Panc1 (cell line): ENCODE data around the gene IGFBP5. TPM values are rescaled to one million over a fixed set of nuclear protein-coding genes. Genes with fewer than 3 reads are reported as not detected.

Experiments
- ATAC-seq: fragments of 200-7000 bp; cut with Tn5 transposase; 2 replicates; pipeline ENCODE4 v1.9.1; 2020; ENCODE audit warnings: mild to moderate bottlenecking, moderate library complexity
- Bru-seq: library from RNA; stranded (reverse); fragments of 400-500 nt; gene quantifications from one replicate; lab custom pipeline; 2021; lab: Mats Ljungman, UMichigan
- BruChase-seq, 2 experiments: library from RNA; stranded (reverse); fragments of 400-500 nt; gene quantifications; one replicate each; lab custom pipeline; 2021; lab: Mats Ljungman, UMichigan
- BruUV-seq: library from RNA; stranded (reverse); fragments of 400-500 nt; replicated peaks from 2 replicates; lab custom pipeline; 2021; lab: Mats Ljungman, UMichigan
- CTCF ChIA-PET: fragments of 300-600 bp; sonication (Branson Sonifier 250); formaldehyde crosslinking; loops from one replicate; lab custom pipeline; 2022; ENCODE audit warnings: antibody characterized with exemption; lab: Charles Lee
- POLR2A ChIA-PET: fragments of 300-600 bp; sonication (Branson Sonifier 250); formaldehyde crosslinking; loops from one replicate; lab custom pipeline; 2022; ENCODE audit warnings: antibody characterized with exemption; lab: Charles Lee
- DNase-seq: peaks from one replicate; pipeline ENCODE4 v3.0.0-alpha.2; 2010; ENCODE audit warnings: low read depth, low spot score
- H3K27ac ChIP-seq: 2 replicates; pipeline ENCODE4 v1.5.1; 2011; ENCODE audit warnings: mild to moderate bottlenecking, low read length, inconsistent platforms
- H3K27me3 ChIP-seq: fragments of 200-500 bp; sonication (Bioruptor generic); 2 replicates; pipeline ENCODE4 v1.6.0; 2014; ENCODE audit warnings: low read length, inconsistent platforms; ENCODE audit not compliant: control insufficient read depth, insufficient read depth
- H3K36me3 ChIP-seq: fragments of 200-500 bp; sonication (Bioruptor generic); 2 replicates; pipeline ENCODE4 v1.5.1; 2014; ENCODE audit warnings: inconsistent platforms, mild to moderate bottlenecking, low read length, moderate library complexity; ENCODE audit not compliant: control insufficient read depth, insufficient read depth
- H3K4me1 ChIP-seq: 2 replicates; pipeline ENCODE4 v1.5.1; 2011; ENCODE audit warnings: inconsistent platforms, mild to moderate bottlenecking, low read length, moderate library complexity; ENCODE audit not compliant: control insufficient read depth, insufficient read depth
- H3K4me3 ChIP-seq, 2 experiments: 2 replicates each; pipeline ENCODE4 v1.5.1; 2011 to 2012; ENCODE audit warnings: low read depth in 2 of 2, low read length in 2 of 2, mild to moderate bottlenecking in 2 of 2, inconsistent platforms in 1 of 2, moderate library complexity in 1 of 2
- H3K9me3 ChIP-seq: fragments of 200-500 bp; sonication (Bioruptor generic); 2 replicates; pipeline ENCODE4 v1.5.1; 2014; ENCODE audit warnings: low read depth, mild to moderate bottlenecking, inconsistent platforms, low read length, moderate library complexity; ENCODE audit not compliant: control insufficient read depth, insufficient read depth
- POLR2AphosphoS5 ChIP-seq: IDR thresholded peaks from 2 replicates; pipeline ENCODE4 v1.6.1; 2012; ENCODE audit warnings: mild to moderate bottlenecking, low read depth, low read length, moderate library complexity
- SIN3A ChIP-seq: IDR thresholded peaks from 2 replicates; pipeline ENCODE4 v1.6.1; 2012; ENCODE audit warnings: low read depth, mild to moderate bottlenecking, low read length, moderate library complexity, borderline replicate concordance; ENCODE audit not compliant: insufficient read depth
- TCF7L2 ChIP-seq: IDR thresholded peaks from 2 replicates; pipeline ENCODE4 v1.6.1; 2011; ENCODE audit warnings: mild to moderate bottlenecking, low read depth, low read length, inconsistent platforms
- in situ Hi-C: cut with HindIII; loops from 2 replicates; pipeline ENCODE4 v1.10.0; 2016; ENCODE audit warnings: low sequenced_read_pairs, low pct_unique_long_range_greater_than_20kb
- intact Hi-C: fragments of 100-400 bp; cut with micrococcal nuclease; formaldehyde crosslinking; loops from one replicate; pipeline ENCODE4 v1.10.0; 2022; ENCODE audit not compliant: unreplicated experiment
- long read RNA-seq: library from polyadenylated mRNA; unstranded; transcript quantifications from one replicate; pipeline ENCODE4 v2.0.0, GENCODE V29; 2021; ENCODE audit not compliant: unreplicated experiment
- polyA plus RNA-seq: library from polyadenylated mRNA; unstranded; fragments of >200 nt; gene quantifications from one replicate; pipeline ENCODE4 v1.2.1, GENCODE V29; 2012; ENCODE audit warnings: missing spikeins; ENCODE audit not compliant: insufficient read length
- total RNA-seq: library from RNA; stranded (reverse); gene quantifications from one replicate; pipeline ENCODE4 v1.2.1, GENCODE V29; 2021; ENCODE audit not compliant: unreplicated experiment
- TF ChIP-seq, protein P1 (sequence below), 2 experiments: IDR thresholded peaks; 2 replicates each; pipeline ENCODE4 v1.6.1; 2011 to 2012; ENCODE audit warnings: low read depth in 2 of 2, control low read depth in 1 of 2, low read length in 1 of 2, mild to moderate bottlenecking in 1 of 2, moderate library complexity in 1 of 2; ENCODE audit not compliant: insufficient read depth in 1 of 2
- TF ChIP-seq, protein P2 (sequence below): fragments of 450-650 bp; IDR thresholded peaks from 2 replicates; pipeline ENCODE4 v1.5.1; 2017; ENCODE audit warnings: mild to moderate bottlenecking

Gene IGFBP5, protein sequence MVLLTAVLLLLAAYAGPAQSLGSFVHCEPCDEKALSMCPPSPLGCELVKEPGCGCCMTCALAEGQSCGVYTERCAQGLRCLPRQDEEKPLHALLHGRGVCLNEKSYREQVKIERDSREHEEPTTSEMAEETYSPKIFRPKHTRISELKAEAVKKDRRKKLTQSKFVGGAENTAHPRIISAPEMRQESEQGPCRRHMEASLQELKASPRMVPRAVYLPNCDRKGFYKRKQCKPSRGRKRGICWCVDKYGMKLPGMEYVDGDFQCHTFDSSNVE
- total RNA-seq = 1.9 TPM
- polyA plus RNA-seq = not detected
- Bru-seq, nascent RNA = percentile 37 among the genes with signal in this experiment
- BruChase-seq, experiment 1, labeled RNA remaining after a 2-hour chase = percentile 42 among the genes with signal in this experiment
- BruChase-seq, experiment 2, labeled RNA remaining after a 6-hour chase = percentile 40 among the genes with signal in this experiment
- long read RNA-seq = 0 reads

DNA sequence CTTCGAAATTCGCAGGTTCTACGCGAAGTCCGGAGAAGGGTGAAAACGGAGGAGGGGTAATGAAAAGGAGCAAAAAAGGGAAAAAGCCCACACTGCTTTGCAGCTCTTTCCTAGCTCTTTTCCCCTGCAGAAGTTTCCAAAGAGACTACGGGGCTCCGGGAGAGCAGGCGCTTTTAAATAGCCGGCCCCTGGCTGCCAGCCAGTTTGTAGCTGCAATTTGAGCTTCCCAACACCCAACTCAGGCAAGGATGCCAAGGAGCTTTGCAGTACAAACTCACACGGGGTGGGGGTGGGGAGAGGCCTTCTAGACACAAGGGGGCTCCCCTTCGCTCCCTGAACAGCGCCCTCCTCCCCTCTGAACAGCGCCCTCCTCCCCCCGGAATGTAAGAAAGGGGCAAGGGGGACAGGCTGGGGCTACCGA is at the start of gene IGFBP5:
IGFBP5 (minus strand) TSS at position 149 of the 421 bp plus-strand sequence. CDS start 774 bp downstream, outside the sequence.
- TF ChIP-seq, protein P1, sequence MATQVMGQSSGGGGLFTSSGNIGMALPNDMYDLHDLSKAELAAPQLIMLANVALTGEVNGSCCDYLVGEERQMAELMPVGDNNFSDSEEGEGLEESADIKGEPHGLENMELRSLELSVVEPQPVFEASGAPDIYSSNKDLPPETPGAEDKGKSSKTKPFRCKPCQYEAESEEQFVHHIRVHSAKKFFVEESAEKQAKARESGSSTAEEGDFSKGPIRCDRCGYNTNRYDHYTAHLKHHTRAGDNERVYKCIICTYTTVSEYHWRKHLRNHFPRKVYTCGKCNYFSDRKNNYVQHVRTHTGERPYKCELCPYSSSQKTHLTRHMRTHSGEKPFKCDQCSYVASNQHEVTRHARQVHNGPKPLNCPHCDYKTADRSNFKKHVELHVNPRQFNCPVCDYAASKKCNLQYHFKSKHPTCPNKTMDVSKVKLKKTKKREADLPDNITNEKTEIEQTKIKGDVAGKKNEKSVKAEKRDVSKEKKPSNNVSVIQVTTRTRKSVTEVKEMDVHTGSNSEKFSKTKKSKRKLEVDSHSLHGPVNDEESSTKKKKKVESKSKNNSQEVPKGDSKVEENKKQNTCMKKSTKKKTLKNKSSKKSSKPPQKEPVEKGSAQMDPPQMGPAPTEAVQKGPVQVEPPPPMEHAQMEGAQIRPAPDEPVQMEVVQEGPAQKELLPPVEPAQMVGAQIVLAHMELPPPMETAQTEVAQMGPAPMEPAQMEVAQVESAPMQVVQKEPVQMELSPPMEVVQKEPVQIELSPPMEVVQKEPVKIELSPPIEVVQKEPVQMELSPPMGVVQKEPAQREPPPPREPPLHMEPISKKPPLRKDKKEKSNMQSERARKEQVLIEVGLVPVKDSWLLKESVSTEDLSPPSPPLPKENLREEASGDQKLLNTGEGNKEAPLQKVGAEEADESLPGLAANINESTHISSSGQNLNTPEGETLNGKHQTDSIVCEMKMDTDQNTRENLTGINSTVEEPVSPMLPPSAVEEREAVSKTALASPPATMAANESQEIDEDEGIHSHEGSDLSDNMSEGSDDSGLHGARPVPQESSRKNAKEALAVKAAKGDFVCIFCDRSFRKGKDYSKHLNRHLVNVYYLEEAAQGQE (IDR thresholded peaks at IDR 0.05; ENCODE audit: insufficient read depth in 1 of 2, low read depth in 2 of 2, low read length in 1 of 2) = no peak
- no peak for TF ChIP-seq POLR2AphosphoS5
- ATAC-seq (no peak), DNase-seq (no peak)
- POLR2A ChIA-PET = interaction anchor here (0.6 kb wide), 1 partner anchor 429 kb away, joined by 8 read pairs; no protein-coding TSS in a partner anchor
- H3K4me1 ChIP-seq = peaks cover 11% of the 10 kb centered on the region
- in situ Hi-C loops (no loop called here), intact Hi-C loops (loop anchor here (5.0 to 10.0 kb wide), 3 partner anchors 449 to 1022 kb away; no protein-coding TSS in a partner anchor)
- H3K27me3 ChIP-seq = peaks cover 41% of the 10 kb centered on the region
- no TSS peak for BruUV-seq
- no peaks in the 10 kb centered on the region for H3K9me3 ChIP-seq
- H3K4me3 ChIP-seq = peak within 1 kb of the TSS; percentile 35 to 36
- no peak within 1 kb of the TSS for H3K27ac ChIP-seq
- no peaks in the 10 kb centered on the region for H3K36me3 ChIP-seq
- CTCF ChIA-PET = no interaction called here

DNA sequence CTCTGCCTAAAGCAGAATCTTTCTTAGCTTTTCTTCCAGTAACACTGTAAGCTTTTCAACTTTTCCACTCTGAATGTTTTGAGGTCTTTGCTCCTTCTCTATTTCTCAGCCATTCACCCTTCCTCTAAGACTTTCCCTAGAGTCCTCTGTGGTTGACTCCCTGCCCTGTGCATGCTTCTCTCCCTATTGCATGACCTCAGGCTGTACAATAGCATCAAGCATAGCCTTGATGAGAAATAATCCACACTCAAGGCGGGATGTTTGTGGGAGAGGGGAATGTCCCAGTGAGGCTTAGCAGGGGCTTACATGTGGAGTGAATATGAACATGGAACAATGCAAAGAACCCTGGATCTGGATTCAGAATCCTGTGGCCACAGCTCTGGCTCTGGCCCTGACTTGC is 48.4 kb upstream of the IGFBP5 start:
- Histone ChIP-seq H3K36me3 (no peaks in the 10 kb centered on the region), H3K4me3 (no peak overlapping the region), H3K4me1 (no peaks in the 10 kb centered on the region), H3K27ac (no peak overlapping the region), H3K9me3 (no peaks in the 10 kb centered on the region), H3K27me3 (no peaks in the 10 kb centered on the region)
- intact Hi-C loops = no loop called here
- DNase-seq (no peak), ATAC-seq (no peak)
- in situ Hi-C loops = no loop called here
- no TSS peak for BruUV-seq
- POLR2A ChIA-PET = no interaction called here
- CTCF ChIA-PET = no interaction called here
- TF ChIP-seq, protein P1 (IDR thresholded peaks at IDR 0.05; ENCODE audit: insufficient read depth in 1 of 2, low read depth in 2 of 2, low read length in 1 of 2) = no peak
- TF ChIP-seq, protein P2, sequence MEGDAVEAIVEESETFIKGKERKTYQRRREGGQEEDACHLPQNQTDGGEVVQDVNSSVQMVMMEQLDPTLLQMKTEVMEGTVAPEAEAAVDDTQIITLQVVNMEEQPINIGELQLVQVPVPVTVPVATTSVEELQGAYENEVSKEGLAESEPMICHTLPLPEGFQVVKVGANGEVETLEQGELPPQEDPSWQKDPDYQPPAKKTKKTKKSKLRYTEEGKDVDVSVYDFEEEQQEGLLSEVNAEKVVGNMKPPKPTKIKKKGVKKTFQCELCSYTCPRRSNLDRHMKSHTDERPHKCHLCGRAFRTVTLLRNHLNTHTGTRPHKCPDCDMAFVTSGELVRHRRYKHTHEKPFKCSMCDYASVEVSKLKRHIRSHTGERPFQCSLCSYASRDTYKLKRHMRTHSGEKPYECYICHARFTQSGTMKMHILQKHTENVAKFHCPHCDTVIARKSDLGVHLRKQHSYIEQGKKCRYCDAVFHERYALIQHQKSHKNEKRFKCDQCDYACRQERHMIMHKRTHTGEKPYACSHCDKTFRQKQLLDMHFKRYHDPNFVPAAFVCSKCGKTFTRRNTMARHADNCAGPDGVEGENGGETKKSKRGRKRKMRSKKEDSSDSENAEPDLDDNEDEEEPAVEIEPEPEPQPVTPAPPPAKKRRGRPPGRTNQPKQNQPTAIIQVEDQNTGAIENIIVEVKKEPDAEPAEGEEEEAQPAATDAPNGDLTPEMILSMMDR = no peak
- TF ChIP-seq SIN3A (no peak), TCF7L2 (no peak), POLR2AphosphoS5 (no peak)
